IMR-90 (cell line): ENCODE data around the gene CRISPLD2. TPM values are rescaled to one million over a fixed set of nuclear protein-coding genes. Genes with fewer than 3 reads are reported as not detected.

Experiments used
- ATAC-seq: fragments of 200-7000 bp; cut with Tn5 transposase; 2 replicates; pipeline ENCODE4 v1.9.1; 2020; ENCODE audit warnings: low read depth, mild to moderate bottlenecking, moderate library complexity
- BruUV-seq: library from RNA; stranded (reverse); fragments of 400-500 nt; replicated peaks from 2 replicates; lab custom pipeline; 2021; lab: Mats Ljungman, UMichigan
- CTCF ChIA-PET: fragments of 300-600 bp; formaldehyde crosslinking; extraction: SDS; loops from one replicate; lab custom pipeline; 2021; ENCODE audit warnings: antibody characterized with exemption; lab: Yijun Ruan, JAX
- POLR2A ChIA-PET: fragments of 300-600 bp; sonication (Branson Sonifier 250); formaldehyde crosslinking; loops from one replicate; lab custom pipeline; 2022; ENCODE audit warnings: antibody characterized with exemption; ENCODE audit not compliant: unreplicated experiment; lab: Charles Lee
- DNase-seq: peaks from one replicate; pipeline ENCODE4 v3.0.0; 2013
- H2AFZ ChIP-seq: replicated peaks from 2 replicates; pipeline ENCODE3; 2013; ENCODE audit warnings: low read length, mild to moderate bottlenecking; ENCODE audit not compliant: poor library complexity
- H2AK5ac ChIP-seq: 2 replicates; pipeline ENCODE4 v1.6.1; 2013; ENCODE audit warnings: low read depth, low read length, inconsistent platforms
- H2AK9ac ChIP-seq: replicated peaks from 2 replicates; pipeline ENCODE3; 2013; ENCODE audit warnings: mild to moderate bottlenecking, low read depth, low read length, moderate library complexity; ENCODE audit not compliant: poor library complexity
- H2BK120ac ChIP-seq: 2 replicates; pipeline ENCODE4 v1.6.1; 2013; ENCODE audit warnings: low read depth, low read length, inconsistent platforms
- H2BK15ac ChIP-seq: 3 replicates; pipeline ENCODE4 v1.6.1; 2013; ENCODE audit warnings: low read depth, low read length, inconsistent platforms
- H2BK20ac ChIP-seq: 2 replicates; pipeline ENCODE4 v1.6.1; 2013; ENCODE audit warnings: low read depth, mild to moderate bottlenecking, inconsistent platforms, low read length, moderate library complexity
- H2BK5ac ChIP-seq: 2 replicates; pipeline ENCODE4 v1.6.1; 2013; ENCODE audit warnings: mild to moderate bottlenecking, low read depth, low read length, inconsistent platforms; ENCODE audit not compliant: poor library complexity, severe bottlenecking
- H3K14ac ChIP-seq: replicated peaks from 2 replicates; pipeline ENCODE4 v1.6.1; 2013; ENCODE audit warnings: low read depth, low read length, inconsistent platforms
- H3K18ac ChIP-seq: 2 replicates; pipeline ENCODE4 v1.6.1; 2013; ENCODE audit warnings: low read depth, low read length, control low read depth
- H3K23ac ChIP-seq: 2 replicates; pipeline ENCODE4 v1.6.1; 2013; ENCODE audit warnings: low read depth, low read length, inconsistent platforms
- H3K27ac ChIP-seq: 2 replicates; pipeline ENCODE4 v1.5.1; 2013; ENCODE audit warnings: mild to moderate bottlenecking, control low read depth, low read length; ENCODE audit not compliant: insufficient read depth
- H3K27me3 ChIP-seq: 2 replicates; pipeline ENCODE4 v1.6.1; 2013; ENCODE audit warnings: low read length; ENCODE audit not compliant: control insufficient read depth, insufficient read depth
- H3K36me3 ChIP-seq: 2 replicates; pipeline ENCODE4 v1.6.1; 2013; ENCODE audit warnings: low read length, mixed read lengths; ENCODE audit not compliant: control insufficient read depth, insufficient read depth
- H3K4ac ChIP-seq: 2 replicates; pipeline ENCODE4 v1.6.1; 2013; ENCODE audit warnings: low read depth, low read length, inconsistent platforms
- H3K4me1 ChIP-seq: 2 replicates; pipeline ENCODE4 v1.6.1; 2013; ENCODE audit warnings: low read length, mixed read lengths; ENCODE audit not compliant: control insufficient read depth, insufficient read depth
- H3K4me2 ChIP-seq: 2 replicates; pipeline ENCODE4 v1.6.1; 2013; ENCODE audit warnings: low read depth, mild to moderate bottlenecking, control low read depth, low read length, moderate library complexity
- H3K4me3 ChIP-seq: 2 replicates; pipeline ENCODE4 v1.5.1; 2013; ENCODE audit warnings: low read depth, mild to moderate bottlenecking, control low read depth, low read length, moderate library complexity; ENCODE audit not compliant: insufficient read depth
- H3K56ac ChIP-seq: 2 replicates; pipeline ENCODE4 v1.6.1; 2013; ENCODE audit warnings: low read length, inconsistent platforms; ENCODE audit not compliant: insufficient read depth; ENCODE audit errors: extremely low read depth
- H3K79me1 ChIP-seq, 2 experiments: 2 replicates each; pipeline ENCODE4 v1.6.1; 2013; ENCODE audit warnings: low read length in 2 of 2, inconsistent platforms in 1 of 2, low read depth in 1 of 2
- H3K9ac ChIP-seq: 2 replicates; pipeline ENCODE4 v1.6.1; 2013; ENCODE audit warnings: low read depth, low read length, control low read depth
- H3K9me1 ChIP-seq: 2 replicates; pipeline ENCODE4 v1.6.1; 2013; ENCODE audit warnings: low read length, inconsistent platforms; ENCODE audit not compliant: insufficient read depth
- H3K9me3 ChIP-seq: 2 replicates; pipeline ENCODE4 v1.6.1; 2013; ENCODE audit warnings: low read length; ENCODE audit not compliant: control insufficient read depth, insufficient read depth
- H4K20me1 ChIP-seq: 2 replicates; pipeline ENCODE4 v1.6.1; 2013; ENCODE audit warnings: low read length, inconsistent platforms; ENCODE audit not compliant: insufficient read depth
- H4K5ac ChIP-seq: 2 replicates; pipeline ENCODE4 v1.6.1; 2013; ENCODE audit warnings: mild to moderate bottlenecking, low read depth, low read length, control low read depth
- H4K8ac ChIP-seq, 2 experiments: 2 replicates each; pipeline ENCODE4 v1.6.1; 2013; ENCODE audit warnings: low read depth in 2 of 2, low read length in 2 of 2, control low read depth in 1 of 2, inconsistent platforms in 1 of 2
- H4K91ac ChIP-seq: 2 replicates; pipeline ENCODE4 v1.6.1; 2013; ENCODE audit warnings: low read depth, low read length, inconsistent platforms; ENCODE audit not compliant: insufficient read depth
- BHLHE40 ChIP-seq: fragments of 150-350 bp; IDR thresholded peaks from 2 replicates; pipeline ENCODE4 v1.6.1; 2016; ENCODE audit warnings: mild to moderate bottlenecking, low read depth, low read length
- CEBPB ChIP-seq: IDR thresholded peaks from 2 replicates; pipeline ENCODE4 v1.6.1; 2012; ENCODE audit warnings: low read depth, low read length, improper control_type of control experiment
- CHD1 ChIP-seq: IDR thresholded peaks from 2 replicates; pipeline ENCODE4 v1.6.1; 2012; ENCODE audit warnings: low read depth, low read length, improper control_type of control experiment
- FOS ChIP-seq: fragments of 150-350 bp; IDR thresholded peaks from 2 replicates; pipeline ENCODE4 v1.6.1; 2016; ENCODE audit warnings: low read depth, low read length
- MAFK ChIP-seq: IDR thresholded peaks from 2 replicates; pipeline ENCODE4 v1.6.1; 2012; ENCODE audit warnings: low read depth, low read length, improper control_type of control experiment
- MAZ ChIP-seq: IDR thresholded peaks from 2 replicates; pipeline ENCODE4 v1.6.1; 2012; ENCODE audit warnings: low read depth, mild to moderate bottlenecking, low read length, improper control_type of control experiment, moderate library complexity, borderline replicate concordance
- MXI1 ChIP-seq: IDR thresholded peaks from 2 replicates; pipeline ENCODE4 v1.6.1; 2012; ENCODE audit warnings: low read depth, mild to moderate bottlenecking, low read length, moderate library complexity, borderline replicate concordance
- NFE2L2 ChIP-seq: fragments of 150-350 bp; IDR thresholded peaks from 2 replicates; pipeline ENCODE4 v1.6.1; 2016; ENCODE audit warnings: low read depth, mild to moderate bottlenecking, low read length
- POLR2A ChIP-seq: IDR thresholded peaks from 2 replicates; pipeline ENCODE4 v1.6.1; 2012; ENCODE audit warnings: mild to moderate bottlenecking, low read depth, low read length
- RAD21 ChIP-seq: IDR thresholded peaks from 2 replicates; pipeline ENCODE4 v1.6.1; 2012; ENCODE audit warnings: low read length, improper control_type of control experiment
- RCOR1 ChIP-seq: IDR thresholded peaks from 2 replicates; pipeline ENCODE4 v1.6.1; 2012; ENCODE audit warnings: mild to moderate bottlenecking, low read length, improper control_type of control experiment; ENCODE audit not compliant: insufficient replicate concordance
- RFX5 ChIP-seq: IDR thresholded peaks from 2 replicates; pipeline ENCODE4 v1.8.0; 2012; ENCODE audit warnings: low read depth, mild to moderate bottlenecking, low read length, moderate library complexity
- SMC3 ChIP-seq: fragments of 150-350 bp; IDR thresholded peaks from 2 replicates; pipeline ENCODE4 v1.6.1; 2016; ENCODE audit warnings: low read depth, mild to moderate bottlenecking, antibody characterized with exemption, low read length, moderate library complexity
- WGBS, 2 experiments: methylation state at CpG; one replicate each; pipeline versions ENCODE4 v1.1.5 to v1.1.7; 2013; ENCODE audit warnings: missing lambda C conversion rate in 2 of 2; ENCODE audit not compliant: insufficient read length in 1 of 2; ENCODE audit errors: extremely low coverage in 2 of 2; 5-methylcytosine and 5-hydroxymethylcytosine counted together
- dilution Hi-C: fragments of 300-500 bp; cut with HindIII; formaldehyde crosslinking; loops from one replicate; pipeline ENCODE4 v1.14.3; 2018; ENCODE audit warnings: low sequenced_read_pairs; ENCODE audit not compliant: unreplicated experiment
- in situ Hi-C: fragments of 300-500 bp; cut with MboI; formaldehyde crosslinking; loops from 3 replicates; pipeline ENCODE4 v1.14.3; 2019; ENCODE audit warnings: low sequenced_read_pairs, inconsistent platforms, mixed read lengths
- intact Hi-C: fragments of 100-400 bp; cut with micrococcal nuclease; formaldehyde crosslinking; loops from 2 replicates; pipeline ENCODE4 v1.10.0; 2022
- polyA plus RNA-seq, 3 experiments: library from polyadenylated mRNA; depleted of rRNA; stranded (reverse); fragments of >200 nt; gene quantifications; 2 replicates each; pipeline ENCODE4 v1.2.3, GENCODE V29; 2012; ENCODE audit warnings: low replicate concordance in 1 of 3
- total RNA-seq: library from RNA; depleted of rRNA; stranded (reverse); fragments of >200 nt; gene quantifications from 2 replicates; pipeline ENCODE4 v1.2.3, GENCODE V29; 2012
- TF ChIP-seq, protein P1 (sequence below): fragments of 150-350 bp; IDR thresholded peaks from 2 replicates; pipeline ENCODE4 v1.6.1; 2016; ENCODE audit warnings: low read depth, mild to moderate bottlenecking, low read length, moderate library complexity, borderline replicate concordance
- TF ChIP-seq, protein P2 (sequence below): conservative IDR thresholded peaks from 2 replicates; pipeline ENCODE4 v1.5.1; 2012; ENCODE audit warnings: mild to moderate bottlenecking, low read depth, low read length, improper control_type of control experiment
- TF ChIP-seq, protein P3 (sequence below): fragments of 150-350 bp; IDR thresholded peaks from 2 replicates; pipeline ENCODE4 v1.6.1; 2017; ENCODE audit warnings: mild to moderate bottlenecking, antibody characterized with exemption, low read length, low read depth

CRISPLD2 gene
- total and polyA plus RNA-seq, 2 of the 4 experiments (the other 2 are of a cell fraction), result 23.1 to 37.5 TPM

DNA sequence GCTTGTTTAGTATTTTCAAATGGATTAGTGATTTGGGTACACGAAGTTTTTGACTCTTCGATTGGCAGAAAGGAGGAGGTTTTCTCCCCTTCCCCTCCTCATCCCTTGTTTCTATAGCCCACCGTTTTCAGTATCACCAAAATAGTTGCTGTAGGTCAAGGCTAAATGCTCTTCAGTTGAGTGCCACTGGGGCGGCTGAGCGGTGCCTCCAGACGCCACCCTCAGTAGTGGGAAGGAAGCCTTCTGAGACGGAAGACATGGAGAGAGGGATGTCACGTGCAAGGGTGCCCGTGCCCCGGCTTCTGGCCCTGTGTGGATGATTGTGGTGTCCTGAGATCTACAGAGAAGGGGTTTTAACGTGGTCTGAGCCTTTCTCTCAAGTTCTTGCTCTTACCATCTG lies 39.7 kb upstream of the CRISPLD2 start:
- Histone ChIP-seq H4K8ac (no peak overlapping the region), H3K9ac (no peak overlapping the region), H3K18ac (no peak overlapping the region), H3K9me1 (no peaks in the 10 kb centered on the region), H3K27me3 (no peaks in the 10 kb centered on the region), H3K27ac (no peak overlapping the region), H2BK15ac (no peak overlapping the region), H2AK9ac (no peak overlapping the region), H3K4me3 (no peak overlapping the region), H3K36me3 (peaks cover 38% of the 10 kb centered on the region), H2AK5ac (no peak overlapping the region), H2BK20ac (no peak overlapping the region), H3K4me1 (peaks cover 5% of the 10 kb centered on the region), H4K20me1 (no peaks in the 10 kb centered on the region), H2AFZ (peak overlapping the region; percentile 9), H3K79me1 (peaks cover 5 to 27% of the 10 kb centered on the region in 2 experiments), H2BK5ac (no peak overlapping the region), H3K23ac (no peak overlapping the region), H3K56ac (no peak overlapping the region), H3K9me3 (no peaks in the 10 kb centered on the region), H3K4ac (no peak overlapping the region), H2BK120ac (no peak overlapping the region), H4K5ac (no peak overlapping the region), H3K14ac (no peak overlapping the region), H4K91ac (no peak overlapping the region), H3K4me2 (no peak overlapping the region)
- BruUV-seq, result no TSS peak
- ChIA-PET POLR2A (no interaction called here), CTCF (interaction anchor here (1.0 kb wide), 1 partner anchor 77 kb away, joined by 3 read pairs; no protein-coding TSS in a partner anchor)
- in situ Hi-C loops (no loop called here), intact Hi-C loops (no loop called here), dilution Hi-C loops (no loop called here)
- DNase-seq, result no peak
- TF ChIP-seq RAD21 (no peak), FOS (no peak), CEBPB (no peak), CHD1 (no peak), POLR2A (no peak), NFE2L2 (no peak), BHLHE40 (no peak), RCOR1 (no peak), SMC3 (no peak), RFX5 (no peak), MAZ (no peak), MAFK (no peak), MXI1 (no peak)
- TF ChIP-seq, protein P1, sequence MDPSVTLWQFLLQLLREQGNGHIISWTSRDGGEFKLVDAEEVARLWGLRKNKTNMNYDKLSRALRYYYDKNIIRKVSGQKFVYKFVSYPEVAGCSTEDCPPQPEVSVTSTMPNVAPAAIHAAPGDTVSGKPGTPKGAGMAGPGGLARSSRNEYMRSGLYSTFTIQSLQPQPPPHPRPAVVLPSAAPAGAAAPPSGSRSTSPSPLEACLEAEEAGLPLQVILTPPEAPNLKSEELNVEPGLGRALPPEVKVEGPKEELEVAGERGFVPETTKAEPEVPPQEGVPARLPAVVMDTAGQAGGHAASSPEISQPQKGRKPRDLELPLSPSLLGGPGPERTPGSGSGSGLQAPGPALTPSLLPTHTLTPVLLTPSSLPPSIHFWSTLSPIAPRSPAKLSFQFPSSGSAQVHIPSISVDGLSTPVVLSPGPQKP, result no peak
- TF ChIP-seq, protein P2, sequence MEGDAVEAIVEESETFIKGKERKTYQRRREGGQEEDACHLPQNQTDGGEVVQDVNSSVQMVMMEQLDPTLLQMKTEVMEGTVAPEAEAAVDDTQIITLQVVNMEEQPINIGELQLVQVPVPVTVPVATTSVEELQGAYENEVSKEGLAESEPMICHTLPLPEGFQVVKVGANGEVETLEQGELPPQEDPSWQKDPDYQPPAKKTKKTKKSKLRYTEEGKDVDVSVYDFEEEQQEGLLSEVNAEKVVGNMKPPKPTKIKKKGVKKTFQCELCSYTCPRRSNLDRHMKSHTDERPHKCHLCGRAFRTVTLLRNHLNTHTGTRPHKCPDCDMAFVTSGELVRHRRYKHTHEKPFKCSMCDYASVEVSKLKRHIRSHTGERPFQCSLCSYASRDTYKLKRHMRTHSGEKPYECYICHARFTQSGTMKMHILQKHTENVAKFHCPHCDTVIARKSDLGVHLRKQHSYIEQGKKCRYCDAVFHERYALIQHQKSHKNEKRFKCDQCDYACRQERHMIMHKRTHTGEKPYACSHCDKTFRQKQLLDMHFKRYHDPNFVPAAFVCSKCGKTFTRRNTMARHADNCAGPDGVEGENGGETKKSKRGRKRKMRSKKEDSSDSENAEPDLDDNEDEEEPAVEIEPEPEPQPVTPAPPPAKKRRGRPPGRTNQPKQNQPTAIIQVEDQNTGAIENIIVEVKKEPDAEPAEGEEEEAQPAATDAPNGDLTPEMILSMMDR, result no peak
- TF ChIP-seq, protein P3, sequence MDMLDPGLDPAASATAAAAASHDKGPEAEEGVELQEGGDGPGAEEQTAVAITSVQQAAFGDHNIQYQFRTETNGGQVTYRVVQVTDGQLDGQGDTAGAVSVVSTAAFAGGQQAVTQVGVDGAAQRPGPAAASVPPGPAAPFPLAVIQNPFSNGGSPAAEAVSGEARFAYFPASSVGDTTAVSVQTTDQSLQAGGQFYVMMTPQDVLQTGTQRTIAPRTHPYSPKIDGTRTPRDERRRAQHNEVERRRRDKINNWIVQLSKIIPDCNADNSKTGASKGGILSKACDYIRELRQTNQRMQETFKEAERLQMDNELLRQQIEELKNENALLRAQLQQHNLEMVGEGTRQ, result no peak
- no peak for ATAC-seq
- WGBS, 2 experiments, result no CpG with 5 or more reads among the region's 11 CpGs
